ENCODE results near the gene HYAL3. TPM values are rescaled to one million over a fixed set of nuclear protein-coding genes. Genes with fewer than 3 reads are reported as not detected.
"Not testable (repeated sequence)": the region's sequence is repeated elsewhere in the genome, so short reads cannot be mapped to it uniquely, and the experiment has no call there.

The HYAL3 gene
- total RNA-seq, 1 experiment from 2014 or later, result 3.6 TPM

DNA sequence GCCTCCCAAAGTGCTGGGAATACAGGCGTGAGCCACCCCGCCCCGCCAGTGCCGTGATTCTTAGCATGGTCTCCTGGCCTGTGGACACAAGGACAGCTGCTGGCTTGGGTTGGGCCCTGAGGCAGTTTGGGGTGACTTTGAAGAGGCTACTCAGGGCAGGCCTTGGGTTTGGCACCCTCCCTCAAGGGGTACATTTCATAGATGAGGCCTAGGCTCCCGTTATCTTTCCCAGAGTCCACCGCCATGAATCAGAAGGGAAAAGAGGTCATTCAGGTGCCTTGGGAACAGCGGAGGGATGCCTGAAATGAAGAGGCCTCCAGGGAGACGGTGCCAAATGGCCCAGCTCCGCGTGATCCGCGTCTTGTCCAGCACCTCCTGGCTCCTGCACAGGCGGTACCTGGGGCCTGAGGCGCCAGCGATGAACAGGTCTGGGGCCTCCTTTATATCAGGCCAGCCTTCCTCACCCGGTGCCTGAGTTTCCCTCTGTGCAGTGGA, 53.9 kb downstream of the HYAL3 start:
- Histone ChIP-seq H3K36me3 (no peaks in the 10 kb centered on the region), H3K4me3 (peak overlapping the region; percentile 51), H3K9me3 (replicated peaks) (no peaks in the 10 kb centered on the region), H3K4me1 (peaks cover 9% of the 10 kb centered on the region), H3K27ac (peak overlapping the region; percentile 72), H3K27me3 (no peaks in the 10 kb centered on the region)
- DNase-seq, result peak; percentile 36 to 55

GRCh38 chr3:50244813-50245212, 54.4 kb downstream of the HYAL3 start:
- not testable (repeated sequence) for H3K4me1 ChIP-seq; H3K27ac ChIP-seq; H3K36me3 ChIP-seq; H3K27me3 ChIP-seq; DNase-seq; H3K9me3 ChIP-seq (replicated peaks); H3K4me3 ChIP-seq

DNA sequence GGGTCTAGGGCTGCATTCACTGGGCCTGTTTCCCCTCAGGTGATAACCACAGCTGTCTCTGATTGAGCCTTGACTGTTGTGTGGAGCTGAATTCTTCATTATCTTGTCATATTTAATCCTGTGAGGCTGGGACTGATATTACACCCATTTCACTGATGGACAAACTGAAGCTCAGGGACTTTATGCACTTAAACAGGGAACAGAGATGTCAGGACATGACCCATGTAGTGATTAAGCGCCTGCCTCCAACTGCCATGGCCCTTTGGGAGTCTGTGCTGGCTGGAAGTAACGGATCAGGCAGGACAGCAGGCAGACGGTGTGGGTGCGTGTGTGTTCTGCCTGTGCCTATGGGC, 55.7 kb downstream of the HYAL3 start:
- Histone ChIP-seq H3K4me1 (peaks cover 9% of the 10 kb centered on the region), H3K9me3 (replicated peaks) (no peaks in the 10 kb centered on the region), H3K27ac (no peak overlapping the region), H3K4me3 (no peak overlapping the region), H3K36me3 (no peaks in the 10 kb centered on the region), H3K27me3 (no peaks in the 10 kb centered on the region)
- DNase-seq, result no peak

DNA sequence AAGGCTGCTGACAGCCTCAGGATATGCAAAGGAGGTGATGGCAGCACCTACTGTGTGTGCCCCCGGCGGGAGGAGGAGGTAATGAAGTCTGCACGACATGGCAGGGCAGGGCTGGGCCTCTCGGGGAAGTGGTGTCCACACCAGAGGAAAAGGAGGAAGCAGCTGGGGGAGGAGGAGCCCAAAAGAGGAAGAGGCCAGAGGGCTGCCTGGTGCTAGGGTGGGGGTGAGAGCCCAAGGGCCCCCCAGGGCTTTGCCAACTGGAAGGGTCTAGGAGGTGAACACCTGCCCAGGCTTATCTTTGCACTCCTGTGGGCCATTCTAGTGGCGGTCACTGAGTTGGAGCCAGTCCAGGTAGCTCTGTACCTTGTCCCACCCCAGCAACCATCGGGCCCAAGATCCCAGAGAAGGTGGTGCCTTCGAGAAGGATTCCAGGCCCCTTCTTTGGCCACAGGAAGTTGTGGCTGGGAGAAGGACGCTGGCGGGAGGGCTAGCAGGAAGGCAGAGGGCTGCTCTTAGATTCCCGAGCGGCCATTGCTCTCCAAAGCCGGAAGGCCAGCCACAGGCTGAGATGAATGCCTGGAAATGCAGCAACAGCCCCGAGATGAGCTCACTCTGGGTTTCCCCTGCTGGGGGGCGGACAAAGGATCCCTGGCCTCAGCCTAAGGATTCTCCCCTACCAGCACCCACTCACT, 56.2 kb downstream of the HYAL3 start:
- Histone ChIP-seq H3K9me3 (replicated peaks) (no peaks in the 10 kb centered on the region), H3K27me3 (no peaks in the 10 kb centered on the region), H3K4me1 (peaks cover 9% of the 10 kb centered on the region), H3K36me3 (no peaks in the 10 kb centered on the region), H3K4me3 (no peak overlapping the region), H3K27ac (no peak overlapping the region)
- DNase-seq, result no peak

Other genes starting within 250 kb of the HYAL3 start
- 75.6 and 98.5 TPM in 2 replicates for gene RBM5, start 210.5 kb downstream of the HYAL3 start, total RNA-seq (2014; rRNA removed; shearing (Covaris generic))
- 9.3 and 11.3 TPM in 2 replicates for gene SEMA3F, start 144.1 kb downstream of the HYAL3 start, total RNA-seq (2014; rRNA removed; shearing (Covaris generic))
- 0.14 TPM in 1 of 2 replicates, not detected in the other for gene GNAT1, start 107.8 kb downstream of the HYAL3 start, total RNA-seq (2014; rRNA removed; shearing (Covaris generic))
- gene SLC38A3, start 94.1 kb downstream of the HYAL3 start, total RNA-seq (2014; rRNA removed; shearing (Covaris generic)), result 1.4 and 2.9 TPM in 2 replicates
- gene GNAI2, start 63.2 kb downstream of the HYAL3 start, total RNA-seq (2014; rRNA removed; shearing (Covaris generic)), result 63.8 and 64.7 TPM in 2 replicates
- gene SEMA3B, start 30.3 kb downstream of the HYAL3 start, total RNA-seq (2014; rRNA removed; shearing (Covaris generic)), result 3.3 and 4.8 TPM in 2 replicates
- gene LSMEM2, start 20.3 kb downstream of the HYAL3 start, total RNA-seq (2014; rRNA removed; shearing (Covaris generic)), result not detected in 2 replicates
- 85.3 and 98.8 TPM in 2 replicates for gene IFRD2, start 7.0 kb downstream of the HYAL3 start, total RNA-seq (2014; rRNA removed; shearing (Covaris generic))
- 3.2 and 3.4 TPM in 2 replicates for gene NAA80, start within 50 bp of the HYAL3 start, total RNA-seq (2014; rRNA removed; shearing (Covaris generic))
- gene HYAL1, start 4.2 kb upstream of the HYAL3 start, total RNA-seq (2014; rRNA removed; shearing (Covaris generic)), result 0.43 TPM in 1 of 2 replicates, not detected in the other
- 41.7 and 47.2 TPM in 2 replicates for gene HYAL2, start 23.3 kb upstream of the HYAL3 start, total RNA-seq (2014; rRNA removed; shearing (Covaris generic))
- gene TUSC2, start 28.8 kb upstream of the HYAL3 start, total RNA-seq (2014; rRNA removed; shearing (Covaris generic)), result 21.2 and 26.4 TPM in 2 replicates
- 11.7 and 12.7 TPM in 2 replicates for gene RASSF1, start 41.4 kb upstream of the HYAL3 start, total RNA-seq (2014; rRNA removed; shearing (Covaris generic))
- gene ZMYND10, start 46.3 kb upstream of the HYAL3 start, total RNA-seq (2014; rRNA removed; shearing (Covaris generic)), result 0.73 and 0.99 TPM in 2 replicates
- 14.0 and 14.4 TPM in 2 replicates for gene NPRL2, start 51.4 kb upstream of the HYAL3 start, total RNA-seq (2014; rRNA removed; shearing (Covaris generic))
- gene CYB561D2, start 51.5 kb upstream of the HYAL3 start, total RNA-seq (2014; rRNA removed; shearing (Covaris generic)), result 6.5 and 8.9 TPM in 2 replicates
- gene TMEM115, start 60.1 kb upstream of the HYAL3 start, total RNA-seq (2014; rRNA removed; shearing (Covaris generic)), result 27.2 and 28.2 TPM in 2 replicates
- gene CACNA2D2, start 204.2 kb upstream of the HYAL3 start, total RNA-seq (2014; rRNA removed; shearing (Covaris generic)), result not detected in 2 replicates

All from SJCRH30 (cell line).